Mononuclear cell (primary cell): ENCODE data around the gene PRKACA. TPM values are rescaled to one million over a fixed set of nuclear protein-coding genes. Genes with fewer than 3 reads are reported as not detected.

ENCODE experiments used
- H3K27me3 ChIP-seq: 2 replicates; pipeline ENCODE4 v1.6.0; 2011; ENCODE audit warnings: low read length, control low read depth; ENCODE audit not compliant: insufficient read depth
- H3K4me1 ChIP-seq: 2 replicates; pipeline ENCODE4 v1.5.1; 2011; ENCODE audit warnings: mild to moderate bottlenecking, low read length, control low read depth; ENCODE audit not compliant: insufficient read depth
- H3K4me3 ChIP-seq: 2 replicates; pipeline ENCODE4 v1.5.1; 2011; ENCODE audit warnings: mild to moderate bottlenecking, low read length, moderate library complexity
- H3K9me3 ChIP-seq: 2 replicates; pipeline ENCODE4 v1.5.1; 2011; ENCODE audit warnings: low read depth, mild to moderate bottlenecking, control low read depth, low read length
- total RNA-seq: library from RNA; depleted of rRNA; stranded (reverse); fragments of >200 nt; gene quantifications from one replicate; pipeline ENCODE4 v1.2.3, GENCODE V29; 2012

The PRKACA gene
- total RNA-seq, 1 donor = 62.0 TPM

- no peaks in the 10 kb centered on the region for H3K27me3 ChIP-seq
- peaks cover 45% of the 10 kb centered on the region for H3K4me1 ChIP-seq
- no peaks in the 10 kb centered on the region for H3K9me3 ChIP-seq
- H3K4me3 ChIP-seq = peak within 1 kb of the TSS; percentile 69
These were observed 19.1 kb upstream of the PRKACA start, which contains the start of gene ASF1B for GRCh38 chr19:14136509-14137281. Gene ASF1B (minus strand): TSS chr19:14136589. CDS start chr19:14136456, 133 bp downstream.

GRCh38 chr19:14135985-14136508, 18.5 kb upstream of the PRKACA start:
- H3K4me3 ChIP-seq = peak overlapping the region; percentile 69
- H3K4me1 ChIP-seq = peaks cover 48% of the 10 kb centered on the region
- H3K27me3 ChIP-seq = no peaks in the 10 kb centered on the region
- no peaks in the 10 kb centered on the region for H3K9me3 ChIP-seq

- Histone ChIP-seq H3K4me1 (peaks cover 52% of the 10 kb centered on the region), H3K9me3 (no peaks in the 10 kb centered on the region), H3K27me3 (no peaks in the 10 kb centered on the region), H3K4me3 (no peak overlapping the region)
These were observed 17.8 kb upstream of the PRKACA start for GRCh38 chr19:14135355-14135754.

- no peak overlapping the region for H3K4me3 ChIP-seq
- no peaks in the 10 kb centered on the region for H3K9me3 ChIP-seq
- peaks cover 49% of the 10 kb centered on the region for H3K4me1 ChIP-seq
- H3K27me3 ChIP-seq = no peaks in the 10 kb centered on the region
These were observed 10.5 kb upstream of the PRKACA start for GRCh38 chr19:14127929-14128509.

- H3K4me3 ChIP-seq = no peak overlapping the region
- H3K4me1 ChIP-seq = peaks cover 49% of the 10 kb centered on the region
- no peaks in the 10 kb centered on the region for H3K27me3 ChIP-seq
- H3K9me3 ChIP-seq = no peaks in the 10 kb centered on the region
These were observed 9.6 kb upstream of the PRKACA start for GRCh38 chr19:14127176-14127575.

- Histone ChIP-seq H3K9me3 (no peaks in the 10 kb centered on the region), H3K4me1 (peaks cover 40% of the 10 kb centered on the region), H3K4me3 (no peak overlapping the region), H3K27me3 (no peaks in the 10 kb centered on the region)
These were observed 5.4 kb upstream of the PRKACA start for GRCh38 chr19:14122924-14123323.

- H3K4me3 ChIP-seq = no peak overlapping the region
These were observed 2.9 kb upstream of the PRKACA start for GRCh38 chr19:14120497-14120780.

GRCh38 chr19:14119644-14120496, 2.3 kb upstream of the PRKACA start:
- H3K4me1 ChIP-seq = peaks cover 47% of the 10 kb centered on the region
- no peaks in the 10 kb centered on the region for H3K27me3 ChIP-seq
- H3K4me3 ChIP-seq = no peak overlapping the region
- no peaks in the 10 kb centered on the region for H3K9me3 ChIP-seq

More at GRCh38 chr19:14120497-14120780, 2.9 kb upstream of the PRKACA start:
- Histone ChIP-seq H3K9me3 (no peaks in the 10 kb centered on the region), H3K4me1 (peaks cover 41% of the 10 kb centered on the region), H3K27me3 (no peaks in the 10 kb centered on the region)

GRCh38 chr19:14119146-14119545, 1.6 kb upstream of the PRKACA start:
- no peaks in the 10 kb centered on the region for H3K27me3 ChIP-seq
- peaks cover 54% of the 10 kb centered on the region for H3K4me1 ChIP-seq
- no peaks in the 10 kb centered on the region for H3K9me3 ChIP-seq
- H3K4me3 ChIP-seq = peak overlapping the region; percentile 49

GRCh38 chr19:14118165-14119051, 846 bp upstream of the PRKACA start:
- H3K4me1 ChIP-seq = peaks cover 62% of the 10 kb centered on the region
- no peaks in the 10 kb centered on the region for H3K27me3 ChIP-seq
- no peaks in the 10 kb centered on the region for H3K9me3 ChIP-seq
- peak overlapping the region; percentile 49 for H3K4me3 ChIP-seq

GRCh38 chr19:14116918-14117578, 514 bp downstream of the PRKACA start:
- Histone ChIP-seq H3K9me3 (no peaks in the 10 kb centered on the region), H3K4me3 (peak overlapping the region; percentile 70), H3K4me1 (peaks cover 75% of the 10 kb centered on the region), H3K27me3 (no peaks in the 10 kb centered on the region)

GRCh38 chr19:14116525-14116917, 1.0 kb downstream of the PRKACA start:
- no peaks in the 10 kb centered on the region for H3K27me3 ChIP-seq
- peaks cover 75% of the 10 kb centered on the region for H3K4me1 ChIP-seq
- no peaks in the 10 kb centered on the region for H3K9me3 ChIP-seq
- H3K4me3 ChIP-seq = peak overlapping the region; percentile 70

GRCh38 chr19:14115756-14116155, 1.8 kb downstream of the PRKACA start:
- peaks cover 75% of the 10 kb centered on the region for H3K4me1 ChIP-seq
- no peaks in the 10 kb centered on the region for H3K27me3 ChIP-seq
- H3K4me3 ChIP-seq = no peak overlapping the region
- H3K9me3 ChIP-seq = no peaks in the 10 kb centered on the region

- H3K4me3 ChIP-seq = no peak overlapping the region
- no peaks in the 10 kb centered on the region for H3K9me3 ChIP-seq
- no peaks in the 10 kb centered on the region for H3K27me3 ChIP-seq
- peaks cover 67% of the 10 kb centered on the region for H3K4me1 ChIP-seq
These were observed 2.7 kb downstream of the PRKACA start for GRCh38 chr19:14114854-14115253.
